ENCODE results near the gene KCNQ1. TPM values are rescaled to one million over a fixed set of nuclear protein-coding genes. Genes with fewer than 3 reads are reported as not detected.
A peak's percentile ranks its signal among the peaks of the same experiment; 100 is the strongest.

Gene KCNQ1
- total RNA-seq, 6 donors from 2014 or later = 18.0 to 45.4 (median 32.7) TPM

DNA sequence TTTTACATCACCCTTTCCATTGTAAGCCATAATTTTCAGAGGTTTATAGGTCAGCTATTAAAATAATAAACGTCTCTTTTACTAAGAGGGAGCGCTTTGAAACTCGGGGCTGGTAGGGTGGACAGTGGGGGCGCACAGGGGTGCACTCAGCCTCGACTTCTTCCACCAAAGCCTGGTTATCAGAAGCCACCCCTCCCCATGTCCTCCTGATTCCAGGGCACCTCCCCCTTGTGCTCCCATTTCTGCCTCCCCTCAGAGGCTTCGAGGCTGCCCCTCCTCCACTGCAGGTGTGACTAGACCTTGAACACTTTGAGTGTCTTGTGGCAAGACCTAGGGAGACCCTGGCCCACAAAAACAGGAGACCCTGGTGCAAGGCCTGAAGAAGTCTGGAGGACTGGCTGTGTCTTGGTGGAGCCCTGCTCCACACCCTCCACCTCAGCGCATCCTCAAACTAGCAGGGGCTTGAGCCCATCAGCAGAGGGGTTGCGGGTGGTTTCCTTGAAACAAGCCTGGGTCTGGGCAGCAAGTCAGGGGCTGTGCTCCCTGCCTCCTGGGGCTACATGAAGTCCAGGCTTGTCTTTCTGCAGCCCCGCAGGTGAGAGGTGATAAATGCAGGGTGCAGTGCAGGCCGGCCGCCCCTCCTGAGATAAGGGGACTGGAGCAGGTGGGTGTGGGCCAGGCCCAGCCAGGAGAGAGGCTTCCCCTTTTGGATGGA lies 437.7 kb downstream of the KCNQ1 start:
- 76 to 88% methylated on average over 7 to 11 of the region's 11 CpGs for WGBS, 2 donors
- peaks cover 16 to 36% (median 19%) of the 10 kb centered on the region in 4 donors for H3K4me1 ChIP-seq
- peak overlapping the region in 1 of 4 donors; percentile 5 for H3K27ac ChIP-seq
- no peaks in the 10 kb centered on the region for H3K9me3 ChIP-seq
- ATAC-seq (ENCODE audit: low FRiP score in 2 of 2) = no peak
- H3K36me3 ChIP-seq = no peaks in the 10 kb centered on the region
- H3K27me3 ChIP-seq = peaks cover 0 to 8% (median 3%) of the 10 kb centered on the region in 4 donors
- no peak for DNase-seq
- TF ChIP-seq POLR2A (IDR thresholded peaks at IDR 0.05) (no peak), EP300 (IDR thresholded peaks at IDR 0.05) (no peak), POLR2AphosphoS5 (IDR thresholded peaks at IDR 0.05) (no peak)
- TF ChIP-seq, protein P1, sequence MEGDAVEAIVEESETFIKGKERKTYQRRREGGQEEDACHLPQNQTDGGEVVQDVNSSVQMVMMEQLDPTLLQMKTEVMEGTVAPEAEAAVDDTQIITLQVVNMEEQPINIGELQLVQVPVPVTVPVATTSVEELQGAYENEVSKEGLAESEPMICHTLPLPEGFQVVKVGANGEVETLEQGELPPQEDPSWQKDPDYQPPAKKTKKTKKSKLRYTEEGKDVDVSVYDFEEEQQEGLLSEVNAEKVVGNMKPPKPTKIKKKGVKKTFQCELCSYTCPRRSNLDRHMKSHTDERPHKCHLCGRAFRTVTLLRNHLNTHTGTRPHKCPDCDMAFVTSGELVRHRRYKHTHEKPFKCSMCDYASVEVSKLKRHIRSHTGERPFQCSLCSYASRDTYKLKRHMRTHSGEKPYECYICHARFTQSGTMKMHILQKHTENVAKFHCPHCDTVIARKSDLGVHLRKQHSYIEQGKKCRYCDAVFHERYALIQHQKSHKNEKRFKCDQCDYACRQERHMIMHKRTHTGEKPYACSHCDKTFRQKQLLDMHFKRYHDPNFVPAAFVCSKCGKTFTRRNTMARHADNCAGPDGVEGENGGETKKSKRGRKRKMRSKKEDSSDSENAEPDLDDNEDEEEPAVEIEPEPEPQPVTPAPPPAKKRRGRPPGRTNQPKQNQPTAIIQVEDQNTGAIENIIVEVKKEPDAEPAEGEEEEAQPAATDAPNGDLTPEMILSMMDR (IDR thresholded peaks at IDR 0.05) = no peak
- peak overlapping the region in 3 of 4 donors; percentile 77 to 90 (median 86) for H3K4me3 ChIP-seq

GRCh38 chr11:2883640-2883978 lies 438.8 kb downstream of the KCNQ1 start:
- ATAC-seq (ENCODE audit: low FRiP score in 2 of 2) (no peak), DNase-seq (no peak)
- Histone ChIP-seq H3K9me3 (no peaks in the 10 kb centered on the region), H3K27ac (peak overlapping the region; percentile 71 to 96 (median 90)), H3K4me1 (peaks cover 17 to 44% (median 25%) of the 10 kb centered on the region in 4 donors), H3K27me3 (peaks cover 0 to 8% (median 3%) of the 10 kb centered on the region in 4 donors), H3K36me3 (no peaks in the 10 kb centered on the region), H3K4me3 (peak overlapping the region; percentile 21 to 90 (median 82))
- TF ChIP-seq POLR2A (IDR thresholded peaks at IDR 0.05) (no peak), POLR2AphosphoS5 (IDR thresholded peaks at IDR 0.05) (no peak)
- WGBS, 2 donors = 5 to 6% methylated on average over 11 to 24 of the region's 24 CpGs

DNA sequence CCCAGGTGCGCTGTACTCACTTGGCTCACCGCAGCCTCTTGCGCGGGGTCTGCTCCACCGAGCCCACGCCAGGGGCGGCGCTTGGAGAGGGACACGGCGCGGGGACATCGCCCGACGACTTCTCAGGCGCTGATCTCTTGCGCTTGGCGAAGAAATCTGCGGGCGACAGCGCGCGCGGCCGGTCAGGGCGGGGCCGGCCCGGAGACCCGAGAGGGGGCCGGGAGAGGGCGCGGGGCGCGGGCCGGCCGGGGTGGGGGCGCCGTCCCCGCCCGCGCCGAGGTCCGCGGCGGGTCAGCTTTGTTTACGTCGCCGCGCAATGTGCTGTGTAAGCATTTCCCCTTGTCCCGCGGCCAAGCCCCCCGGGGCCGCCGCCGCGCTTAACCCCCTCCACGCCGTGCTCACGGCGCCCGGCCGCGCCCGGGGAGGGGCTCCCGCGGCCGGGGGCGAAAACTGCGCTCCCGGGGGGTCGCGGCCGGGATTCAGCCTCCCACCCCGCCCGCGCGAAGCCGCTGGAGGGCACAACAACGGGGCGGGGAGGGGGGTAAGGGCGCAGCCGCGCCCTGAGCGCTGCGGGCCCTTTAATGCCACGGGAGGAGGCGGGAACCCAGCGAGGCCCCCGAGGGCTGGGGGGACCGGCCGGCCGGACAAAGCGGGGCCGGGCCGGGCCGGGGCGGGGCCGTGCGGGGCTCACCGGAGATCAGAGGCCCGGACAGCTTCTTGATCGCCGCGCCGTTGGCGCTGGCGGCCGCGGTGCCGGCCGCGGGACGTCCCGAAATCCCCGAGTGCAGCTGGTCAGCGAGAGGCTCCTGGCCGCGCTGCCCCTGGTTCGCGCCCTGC lies 439.4 kb downstream of the KCNQ1 start:
- peaks cover 0 to 8% (median 3%) of the 10 kb centered on the region in 4 donors for H3K27me3 ChIP-seq
- ATAC-seq (ENCODE audit: low FRiP score in 2 of 2) = peak in 1 of 2 donors; percentile 47
- TF ChIP-seq POLR2A (IDR thresholded peaks at IDR 0.05) = peak in 1 of 4 donors; percentile 18
- TF ChIP-seq POLR2AphosphoS5 (IDR thresholded peaks at IDR 0.05) = no peak
- TF ChIP-seq EP300 (IDR thresholded peaks at IDR 0.05) = no peak
- peak overlapping the region; percentile 71 to 96 (median 90) for H3K27ac ChIP-seq
- H3K9me3 ChIP-seq = no peaks in the 10 kb centered on the region
- 0% methylated on average over 34 of the region's 119 CpGs; no CpG with 5 or more reads in 1 of the 2 donors for WGBS, 2 donors
- no peaks in the 10 kb centered on the region for H3K36me3 ChIP-seq
- H3K4me1 ChIP-seq = peaks cover 17 to 44% (median 25%) of the 10 kb centered on the region in 4 donors
- H3K4me3 ChIP-seq = peak overlapping the region; percentile 59 to 90 (median 82)
- DNase-seq = peak; percentile 62 to 92

GRCh38 chr11:2885017-2885677 lies 440.3 kb downstream of the KCNQ1 start:
- H3K27ac ChIP-seq = peak overlapping the region; percentile 71 to 96 (median 90)
- DNase-seq = peak; percentile 69 to 92

GRCh38 chr11:2885678-2886081 lies 440.9 kb downstream of the KCNQ1 start, which contains the start of gene CDKN1C:
Gene CDKN1C (minus strand): TSS chr11:2885775. CDS start chr11:2885456, 319 bp downstream.
- peak; percentile 81 to 90 for ATAC-seq (ENCODE audit: low FRiP score in 2 of 2)
- H3K27me3 ChIP-seq = peaks cover 0 to 8% (median 3%) of the 10 kb centered on the region in 4 donors
- H3K4me1 ChIP-seq = peaks cover 20 to 48% (median 27%) of the 10 kb centered on the region in 4 donors
- TF ChIP-seq POLR2A (IDR thresholded peaks at IDR 0.05) = peak in 3 of 4 donors; percentile 81 to 92 (median 87)
- peak; percentile 81 to 98 for TF ChIP-seq POLR2AphosphoS5 (IDR thresholded peaks at IDR 0.05)
- TF ChIP-seq, protein P1 (IDR thresholded peaks at IDR 0.05) = no peak
- TF ChIP-seq EP300 (IDR thresholded peaks at IDR 0.05) = peak in 1 of 4 donors; percentile 64
- H3K9me3 ChIP-seq = no peaks in the 10 kb centered on the region
- peak within 1 kb of the TSS; percentile 59 to 90 (median 82) for H3K4me3 ChIP-seq
- peak; percentile 90 to 98 for DNase-seq
- H3K27ac ChIP-seq = peak within 1 kb of the TSS; percentile 71 to 96 (median 90)
- no peaks in the 10 kb centered on the region for H3K36me3 ChIP-seq
- WGBS, 2 donors = 0 to 2% methylated on average over 7 of the region's 61 CpGs

More at GRCh38 chr11:2885017-2885677, 440.3 kb downstream of the KCNQ1 start:
- Histone ChIP-seq H3K4me1 (peaks cover 17 to 44% (median 25%) of the 10 kb centered on the region in 4 donors), H3K36me3 (no peaks in the 10 kb centered on the region), H3K27me3 (peaks cover 0 to 8% (median 3%) of the 10 kb centered on the region in 4 donors), H3K9me3 (no peaks in the 10 kb centered on the region), H3K4me3 (peak overlapping the region; percentile 36 to 90 (median 82))
- 0 to 2% methylated on average over 21 to 52 of the region's 80 CpGs for WGBS, 2 donors
- TF ChIP-seq, protein P1 (IDR thresholded peaks at IDR 0.05) = peak in 5 of 6 experiments; percentile 54 to 70 (median 70)
- TF ChIP-seq EP300 (IDR thresholded peaks at IDR 0.05) (no peak), POLR2A (IDR thresholded peaks at IDR 0.05) (no peak), POLR2AphosphoS5 (IDR thresholded peaks at IDR 0.05) (no peak)
- peak in 1 of 2 donors; percentile 50 for ATAC-seq (ENCODE audit: low FRiP score in 2 of 2)

Measured in upper lobe of left lung (tissue), 6 donors.